GM20000 (cell line): ENCODE results near the gene VAV3.

Source experiments
- DNase-seq: peaks from one replicate; pipeline ENCODE4 v3.0.0; 2012; ENCODE audit warnings: low spot score
- CTCF ChIP-seq: IDR thresholded peaks from 2 replicates; pipeline ENCODE4 v1.5.1; 2012; ENCODE audit warnings: mild to moderate bottlenecking, control low read depth; ENCODE audit errors: extremely low read depth, missing control alignments

The VAV3 gene

GRCh38 chr1:107625405-107626029 is 339.5 kb downstream of the VAV3 start:
- no peak for TF ChIP-seq CTCF
- DNase-seq: no peak

- TF ChIP-seq CTCF: no peak
- DNase-seq: no peak
Measured at GRCh38 chr1:107623431-107623830, 341.5 kb downstream of the VAV3 start.

GRCh38 chr1:107622966-107623365 is 342.0 kb downstream of the VAV3 start:
- DNase-seq: no peak
- TF ChIP-seq CTCF: no peak

GRCh38 chr1:107622535-107622934 is 342.4 kb downstream of the VAV3 start:
- no peak for DNase-seq
- TF ChIP-seq CTCF: no peak

- TF ChIP-seq CTCF: no peak
- DNase-seq: no peak
Measured at GRCh38 chr1:107620753-107621152, 344.2 kb downstream of the VAV3 start.

GRCh38 chr1:107618539-107618938 is 346.4 kb downstream of the VAV3 start:
- TF ChIP-seq CTCF: no peak

GRCh38 chr1:107617921-107618320 is 347.1 kb downstream of the VAV3 start:
- DNase-seq: no peak

More at GRCh38 chr1:107618539-107618938, 346.4 kb downstream of the VAV3 start:
- no peak for DNase-seq

More at GRCh38 chr1:107617921-107618320, 347.1 kb downstream of the VAV3 start:
- no peak for TF ChIP-seq CTCF
